Stimulated activated CD8-positive, alpha-beta memory T cell treated with anti-CD3 and anti-CD28 coated beads, Interleukin-12 subunit alpha, Interleukin-12 subunit beta, amount 100 ng/mL, for 4 hours (primary cell): ENCODE results near the gene CSHL1.

Source experiments
- DNase-seq: peaks from one replicate; pipeline ENCODE4 v3.0.0-alpha.2; 2020; ENCODE audit warnings: low read depth

CSHL1 gene

DNA sequence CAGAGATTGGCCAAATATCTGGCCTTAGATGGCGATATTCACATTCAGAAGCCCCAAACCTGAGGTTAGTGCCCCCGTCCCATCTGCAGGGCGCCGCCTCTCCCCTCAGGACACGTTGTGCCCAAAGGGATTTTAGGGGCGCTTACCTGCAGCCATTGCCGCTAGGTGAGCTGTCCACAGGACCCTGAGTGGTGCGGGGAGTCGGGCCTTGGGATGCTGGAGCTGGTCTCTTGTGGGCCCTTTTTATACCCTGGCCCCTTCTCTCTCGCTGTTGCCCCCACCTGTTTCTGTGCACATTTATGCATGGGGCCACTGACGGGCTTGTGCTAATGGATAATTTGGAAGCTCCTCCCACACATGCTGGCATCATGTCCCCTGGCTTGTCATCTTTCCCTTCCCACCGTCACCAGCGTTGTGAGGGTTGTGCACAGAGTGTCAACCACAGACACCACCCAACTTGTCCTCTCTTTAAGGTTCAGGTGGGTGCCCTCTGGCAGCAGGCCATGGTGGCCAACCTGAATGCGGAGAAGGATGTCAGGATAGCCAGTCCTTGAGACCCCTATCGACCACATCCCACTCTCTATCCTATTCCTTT lies at the start of gene CSHL1:
Gene CSHL1, minus strand, starts transcription at position 218 of the 595 bp plus-strand sequence. Its CDS starts 62 bp downstream, at position 156.
- no peak for DNase-seq

DNA sequence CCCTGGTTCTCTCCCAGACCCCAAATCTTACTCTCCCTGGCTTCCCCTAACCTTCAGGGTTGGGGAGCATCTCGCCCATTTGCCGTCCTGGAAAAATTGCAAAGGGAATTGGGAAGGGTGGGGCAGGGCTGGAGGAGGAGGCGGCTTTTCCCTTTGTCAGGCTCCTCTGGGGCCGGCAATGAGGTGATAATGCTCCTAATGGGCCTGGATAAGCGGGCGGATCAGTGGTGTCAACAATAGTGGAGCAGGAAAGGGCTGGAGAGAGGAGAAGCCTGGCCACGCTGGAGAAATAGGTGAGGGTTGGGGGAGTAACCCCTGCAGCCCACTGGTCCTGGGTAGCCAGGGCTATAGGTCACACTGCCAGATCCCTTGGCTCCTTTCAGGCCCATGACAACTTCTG lies 49.4 kb upstream of the CSHL1 start:
- DNase-seq, result no peak

DNA sequence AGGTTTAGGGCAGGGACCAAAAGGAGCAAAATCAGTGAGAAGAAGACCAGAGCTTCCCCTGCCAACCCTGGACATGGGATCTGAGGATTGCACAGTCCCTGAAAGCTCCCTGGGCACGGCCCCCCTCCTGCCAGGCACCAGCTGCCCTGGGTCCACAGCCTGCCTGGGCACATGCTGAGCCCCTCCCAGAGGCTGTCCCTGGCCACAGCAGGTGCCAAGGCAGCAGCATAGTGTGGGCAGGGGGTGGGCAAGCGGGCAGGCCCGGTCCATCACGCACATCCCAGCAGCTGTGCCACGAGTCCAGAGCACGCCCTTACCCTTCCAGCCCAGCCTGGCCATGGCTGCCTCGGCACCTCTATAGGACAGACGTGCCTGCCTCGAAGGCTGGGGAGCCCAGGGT lies 48.9 kb upstream of the CSHL1 start:
- no peak for DNase-seq

DNA sequence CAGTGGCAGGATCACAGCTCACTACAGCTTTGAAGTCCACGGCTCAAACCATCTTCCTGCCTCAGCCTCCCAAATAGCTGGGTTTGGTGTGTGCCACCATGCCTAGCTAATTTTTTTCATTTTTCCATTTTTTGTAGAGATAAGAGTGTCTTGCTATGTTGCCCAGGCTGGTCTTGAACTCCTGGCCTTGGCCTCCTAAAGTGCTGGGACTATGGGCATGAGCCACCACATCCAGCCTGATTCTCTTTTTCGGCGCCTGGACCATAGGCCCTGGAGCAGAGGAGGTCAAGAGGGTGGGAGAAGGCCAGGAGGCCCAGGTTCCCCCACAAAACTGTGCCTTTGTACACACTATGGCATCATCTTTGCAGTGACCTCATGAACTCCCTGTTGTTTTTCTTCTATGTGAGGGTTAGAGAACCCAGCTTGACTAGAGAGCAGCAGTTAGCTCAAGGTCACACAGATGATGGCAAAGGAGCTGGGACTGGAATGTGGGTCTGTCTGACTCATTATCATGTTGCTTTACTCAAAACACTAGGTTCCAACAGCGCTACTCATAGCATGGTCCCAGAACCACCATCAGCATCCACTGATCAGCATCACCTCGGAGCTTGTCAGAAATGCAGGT lies 45.4 kb upstream of the CSHL1 start:
- DNase-seq, result no peak

DNA sequence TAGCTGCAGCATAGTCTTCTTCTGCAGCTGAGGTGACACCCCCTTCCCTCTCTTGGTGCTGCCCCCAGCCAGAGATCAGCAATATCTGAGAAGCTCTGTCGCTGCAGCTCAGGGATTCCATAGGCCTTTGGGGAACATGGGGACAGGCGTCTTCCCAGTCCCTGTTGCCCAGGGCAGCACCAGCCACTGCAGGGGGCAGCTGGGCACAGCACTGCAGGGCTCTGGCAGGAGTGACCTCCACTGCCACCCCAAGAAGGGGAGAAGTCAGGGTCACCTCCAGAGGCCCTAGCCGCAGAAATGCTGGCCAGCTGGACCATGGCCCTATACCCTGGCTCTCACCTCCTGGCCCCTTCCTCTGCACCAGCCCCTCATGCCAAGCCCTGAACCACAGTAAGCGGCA lies 44.7 kb upstream of the CSHL1 start:
- DNase-seq, result no peak

DNA sequence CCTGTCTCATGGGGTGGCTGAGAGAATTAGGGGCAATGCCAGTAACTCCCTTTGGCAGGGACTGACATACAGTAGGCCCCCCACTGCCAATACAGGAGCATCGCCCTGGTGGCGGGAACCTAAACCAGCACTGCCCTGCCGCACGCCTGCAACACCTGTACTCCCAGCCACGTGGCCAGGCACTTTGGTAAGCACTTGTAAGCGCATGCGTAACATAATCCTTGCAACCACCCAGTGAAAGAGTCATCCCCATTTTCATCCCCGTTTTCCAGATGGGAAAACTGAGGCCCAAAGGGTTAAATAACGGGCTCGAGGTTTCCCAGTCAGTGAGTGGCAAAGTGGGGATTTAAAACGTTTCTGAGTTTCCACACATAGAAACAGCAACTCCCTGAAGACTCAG lies 44.2 kb upstream of the CSHL1 start:
- no peak for DNase-seq

DNA sequence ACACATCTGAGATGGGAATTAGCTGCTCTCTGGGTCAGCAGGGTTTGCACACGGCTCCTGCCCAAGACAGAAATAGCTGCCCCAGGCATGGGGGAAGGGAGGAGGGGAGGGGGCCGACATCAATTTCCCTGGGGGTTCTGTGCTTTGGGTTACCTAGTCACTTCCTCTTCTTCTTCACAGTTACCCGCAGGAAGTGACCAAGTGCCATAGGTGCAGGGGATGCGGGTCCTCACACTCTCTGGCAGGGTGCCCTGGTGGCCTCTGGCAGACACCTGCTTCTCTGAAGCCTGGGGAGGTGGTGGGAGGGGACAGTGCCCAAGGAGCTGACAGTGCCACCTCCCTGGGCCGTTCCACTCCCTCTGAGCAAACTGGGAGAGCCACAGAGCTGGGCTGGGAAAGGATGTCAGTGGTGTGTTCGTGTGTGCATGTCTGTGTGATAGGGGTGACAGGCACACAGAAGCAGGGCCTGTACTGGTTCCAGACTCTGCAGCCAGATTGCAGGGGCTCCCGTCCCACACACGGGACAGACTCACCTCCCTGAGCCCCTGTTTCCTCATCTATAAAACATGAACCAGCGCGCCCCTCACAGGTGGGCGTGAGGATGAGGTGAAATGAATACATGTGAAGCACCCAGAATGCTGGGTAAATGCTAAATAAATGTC lies 43.5 kb upstream of the CSHL1 start:
- no peak for DNase-seq

DNA sequence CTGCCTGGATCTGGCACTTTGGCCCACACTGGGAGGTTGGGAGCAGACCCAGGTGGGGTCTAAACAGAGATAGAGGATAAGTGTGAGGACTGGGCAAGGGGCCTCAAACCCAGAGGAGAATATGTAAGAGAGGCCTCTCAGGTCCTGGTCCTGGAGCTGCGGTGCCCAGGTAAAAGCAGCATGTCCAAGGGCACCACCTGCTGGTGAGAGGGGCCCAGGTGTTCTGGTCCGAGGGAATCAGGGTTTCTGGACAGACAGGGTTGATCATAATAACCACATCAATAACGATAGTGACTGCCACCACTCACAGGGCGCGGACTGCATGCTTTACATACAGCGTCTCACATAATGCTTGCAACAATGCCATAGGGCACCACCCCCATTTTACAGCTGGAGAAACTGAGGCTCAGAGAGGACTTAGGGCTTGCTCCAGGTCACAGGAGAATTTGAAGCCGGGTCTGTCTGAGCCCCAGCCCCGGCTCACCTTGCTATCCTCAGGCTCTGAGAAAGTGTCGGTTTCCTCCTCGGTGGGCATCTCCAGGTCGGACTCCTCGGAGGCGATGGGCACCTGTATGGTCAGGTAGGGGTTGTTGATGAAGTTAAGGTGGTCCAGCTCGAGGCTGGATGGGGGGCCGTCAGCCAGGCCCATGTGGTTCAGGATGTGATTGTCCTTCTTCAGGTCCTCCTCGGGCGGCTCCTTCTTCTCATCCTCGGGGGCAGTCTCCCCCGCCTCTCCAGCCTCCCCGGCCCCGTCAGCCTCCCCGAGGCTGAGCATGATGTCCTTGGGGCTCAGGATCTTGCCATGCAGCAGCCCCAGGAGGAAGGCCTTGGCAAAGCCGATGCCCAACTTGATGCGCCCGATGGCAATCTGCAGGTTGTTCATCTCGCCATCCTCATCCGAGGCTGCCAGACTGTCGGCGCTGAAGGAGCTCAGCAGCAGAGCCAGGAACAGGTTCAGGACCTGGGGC lies 40.2 kb upstream of the CSHL1 start:
- DNase-seq, result no peak

DNA sequence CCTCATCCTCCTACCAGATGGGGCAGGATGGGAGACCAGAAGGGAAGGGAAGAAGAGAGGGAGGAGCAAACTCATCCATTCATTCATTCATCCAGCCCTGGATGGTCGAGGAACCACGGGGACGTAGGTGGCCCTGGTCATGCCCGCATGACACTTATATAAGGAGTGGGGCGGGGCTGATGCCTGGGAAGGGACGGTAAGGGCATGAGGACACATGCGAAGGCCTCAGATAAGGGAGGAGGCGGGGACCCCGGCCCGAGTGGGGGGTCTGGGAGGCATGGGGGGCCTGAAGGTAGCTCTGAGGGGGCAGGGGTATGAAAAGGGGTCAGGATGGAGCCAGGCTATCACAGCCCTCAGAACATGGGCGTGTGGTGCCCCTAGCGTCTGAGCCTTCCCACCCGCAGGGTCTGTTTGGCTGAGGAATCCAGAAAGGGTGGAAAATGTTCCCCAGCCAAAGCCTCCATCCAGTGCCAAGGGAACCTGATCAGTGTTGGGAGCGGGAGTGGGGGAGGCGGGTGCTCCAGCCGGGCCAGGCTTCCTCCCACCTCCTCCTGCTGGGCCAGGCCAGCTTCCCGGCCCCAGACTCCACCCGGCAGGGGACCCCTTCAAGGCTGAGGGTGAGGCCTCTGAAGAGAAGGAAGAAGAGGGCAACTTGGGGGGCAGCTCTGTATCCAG lies 38.7 kb upstream of the CSHL1 start:
- no peak for DNase-seq

DNA sequence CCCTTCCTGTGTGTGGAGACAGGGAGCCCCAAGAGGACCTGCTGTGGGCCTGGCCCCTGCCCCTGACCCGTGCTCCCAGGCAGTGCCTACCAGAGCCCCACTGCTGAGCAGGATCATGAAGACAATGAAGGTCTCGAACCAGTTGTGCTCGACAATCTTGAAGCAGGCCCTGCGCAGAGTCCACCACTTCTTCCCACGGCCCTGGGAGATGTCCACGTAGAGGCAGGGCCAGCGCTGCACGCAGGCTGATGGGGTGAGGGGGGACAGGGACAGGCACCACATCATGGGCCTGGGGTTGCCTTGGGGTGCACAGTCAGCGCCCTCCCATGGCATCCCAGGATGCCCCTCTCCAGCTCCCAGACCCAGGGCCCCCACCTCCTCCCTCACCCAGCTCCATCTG lies 37.5 kb upstream of the CSHL1 start:
- no peak for DNase-seq

DNA sequence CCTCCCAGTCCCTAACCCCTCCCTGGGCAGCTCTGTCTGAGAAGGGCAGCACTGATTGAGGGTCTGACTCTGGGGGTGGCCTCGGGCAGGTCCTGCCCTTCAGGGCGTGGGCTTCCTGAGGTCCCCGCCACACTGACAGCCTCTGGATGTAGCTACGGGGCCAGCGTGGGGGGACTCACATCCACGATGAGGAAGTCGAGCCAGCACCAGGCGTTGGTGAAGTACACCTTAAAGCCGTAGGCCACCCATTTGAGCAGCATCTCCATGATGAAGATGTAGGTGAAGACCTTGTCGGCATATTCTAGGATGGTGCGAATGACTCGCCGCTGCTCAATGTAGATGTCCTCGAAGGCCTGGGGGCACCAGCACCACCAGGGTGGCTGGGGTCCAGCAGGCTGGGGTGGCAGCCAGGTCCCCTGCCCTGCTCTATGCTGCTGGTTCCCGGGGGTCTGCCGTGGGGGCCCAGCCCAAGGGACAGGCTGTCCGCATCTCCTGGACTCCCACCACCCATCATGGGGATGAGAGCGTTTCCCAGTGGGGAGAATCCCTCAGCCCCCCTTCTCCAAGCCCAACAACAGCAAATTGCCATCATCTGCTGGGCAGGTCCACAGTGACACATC lies 36.8 kb upstream of the CSHL1 start:
- no peak for DNase-seq

DNA sequence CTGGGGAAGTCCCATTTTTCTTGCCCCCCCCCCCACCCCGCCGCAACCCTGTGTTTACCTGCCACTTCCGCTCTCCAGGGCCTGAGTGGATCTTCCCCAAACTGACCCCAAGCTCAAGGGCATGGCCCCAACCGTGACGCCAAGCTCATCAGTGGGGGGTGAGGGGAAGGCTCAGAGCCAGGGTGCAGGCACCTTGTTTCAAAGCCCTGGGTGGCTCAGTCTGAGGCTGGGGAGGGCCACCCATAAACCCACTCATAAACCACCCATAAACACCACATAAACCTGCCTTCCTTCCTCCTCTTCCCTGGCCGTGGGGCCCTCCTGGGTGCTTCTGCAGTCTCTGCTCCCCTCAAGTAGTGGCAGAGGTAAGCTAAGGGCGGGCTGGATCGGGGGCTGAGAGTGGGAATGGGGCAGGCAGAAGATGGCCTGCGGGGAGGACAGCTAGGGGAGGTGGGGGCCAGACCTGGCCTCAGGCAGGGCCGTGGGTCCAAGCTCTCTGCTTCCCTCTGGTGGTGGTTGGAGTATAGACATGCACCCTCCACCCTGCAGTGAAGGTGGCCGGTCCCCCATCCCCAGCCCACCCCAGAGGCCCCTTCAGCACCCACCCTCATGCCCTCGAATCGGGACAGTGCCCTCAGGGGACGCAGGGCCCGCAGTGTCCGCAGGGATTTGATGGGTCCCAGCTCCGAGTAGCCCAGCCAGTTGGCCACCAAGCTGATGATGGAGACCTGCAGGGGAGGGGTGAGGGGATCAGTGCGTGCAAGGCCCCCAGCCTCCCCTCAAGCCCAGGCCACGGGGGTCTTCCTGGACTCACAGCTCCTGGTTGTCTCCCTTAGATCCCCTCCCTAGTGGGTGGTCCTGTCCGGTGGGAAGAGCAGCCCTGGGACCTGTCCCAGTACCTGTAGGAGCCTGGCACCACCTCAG lies 35.6 kb upstream of the CSHL1 start:
- no peak for DNase-seq

DNA sequence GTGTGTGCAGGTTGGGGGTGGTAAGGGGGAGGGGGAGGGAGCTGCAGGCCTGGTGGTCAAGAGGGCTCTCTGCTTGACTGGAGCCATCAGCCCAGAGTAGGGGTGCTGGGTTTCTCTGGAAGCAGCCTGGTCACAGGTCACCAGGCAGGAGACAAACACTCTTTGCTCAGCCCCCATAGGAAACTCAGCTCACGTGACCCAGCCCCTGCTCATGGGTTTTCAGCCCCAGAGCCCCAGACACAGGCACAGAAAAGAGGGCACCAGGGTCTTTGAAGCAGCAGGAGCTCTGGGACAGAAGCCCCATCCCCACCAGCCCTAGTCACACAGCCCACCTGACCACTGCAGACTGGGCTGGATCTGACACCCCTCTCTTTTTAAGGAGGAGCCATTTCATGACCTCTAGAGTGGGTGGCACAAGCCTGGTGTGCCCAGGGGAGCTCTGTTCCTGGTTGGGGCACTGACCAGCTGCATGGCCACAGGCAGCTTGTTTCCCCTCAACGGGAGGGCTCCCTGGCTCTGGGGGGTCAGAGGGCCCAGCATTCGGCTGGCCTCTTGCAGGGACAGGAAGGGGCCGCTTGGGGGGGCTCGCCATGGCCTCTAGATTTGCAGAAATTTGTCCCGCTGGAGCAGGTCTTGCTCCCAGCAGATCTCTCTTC lies 34.9 kb upstream of the CSHL1 start:
- no peak for DNase-seq

DNA sequence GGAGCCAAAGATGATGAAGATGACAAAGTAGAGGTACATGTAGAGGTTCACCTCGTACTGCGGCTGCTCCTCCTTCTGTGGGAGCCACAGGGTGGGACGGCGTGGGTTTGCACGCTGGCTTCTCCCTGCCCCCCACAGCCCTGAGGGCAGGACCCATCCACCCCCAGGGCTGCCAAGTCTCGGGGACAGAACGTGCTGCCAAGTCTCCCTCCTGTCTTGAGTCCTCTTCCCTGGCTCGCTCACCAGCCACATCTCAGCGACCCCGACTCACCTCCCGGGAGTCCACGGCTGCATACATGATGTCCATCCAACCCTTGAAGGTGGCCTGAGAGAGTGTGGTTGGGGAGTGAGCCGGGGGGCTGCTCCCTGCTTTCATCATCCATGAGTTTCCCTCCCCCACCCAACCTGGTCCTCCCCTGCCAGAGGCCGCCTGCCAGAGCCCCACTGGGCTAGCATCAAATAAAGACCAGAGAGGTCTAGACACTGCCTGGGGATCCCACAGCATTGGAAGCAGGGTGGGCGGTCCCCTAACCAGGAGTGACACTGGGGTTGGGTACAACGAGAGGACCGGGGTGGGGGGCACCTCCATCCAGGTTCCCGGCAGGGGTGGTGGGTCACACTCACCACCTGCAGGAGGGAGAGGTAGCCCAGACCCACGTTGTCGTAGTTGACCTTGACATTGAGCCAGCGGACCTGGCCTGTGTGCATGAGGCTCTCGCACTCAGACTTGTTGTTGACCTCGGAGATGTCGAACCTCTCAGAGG lies 33.9 kb upstream of the CSHL1 start:
- no peak for DNase-seq

DNA sequence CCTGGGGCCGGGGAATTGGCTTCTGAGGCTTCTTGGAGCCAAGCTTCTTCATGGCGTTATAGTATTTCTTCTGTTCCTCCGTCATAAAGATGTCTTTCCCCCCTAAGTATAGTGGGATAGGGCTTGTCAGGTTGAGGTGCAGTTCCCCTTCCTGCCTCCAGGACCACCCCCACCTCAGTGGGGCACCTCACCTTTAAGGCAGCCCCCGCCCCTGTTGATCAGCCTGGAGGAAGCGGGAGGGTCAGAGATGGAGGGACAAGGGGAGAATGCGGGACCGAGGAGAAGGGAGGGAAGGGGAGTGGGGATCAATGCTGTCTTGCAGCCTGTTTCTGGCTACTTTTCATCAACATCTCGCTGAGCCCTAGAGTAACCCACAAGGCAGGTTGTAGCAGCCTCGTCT lies 32.7 kb upstream of the CSHL1 start:
- DNase-seq, result no peak

DNA sequence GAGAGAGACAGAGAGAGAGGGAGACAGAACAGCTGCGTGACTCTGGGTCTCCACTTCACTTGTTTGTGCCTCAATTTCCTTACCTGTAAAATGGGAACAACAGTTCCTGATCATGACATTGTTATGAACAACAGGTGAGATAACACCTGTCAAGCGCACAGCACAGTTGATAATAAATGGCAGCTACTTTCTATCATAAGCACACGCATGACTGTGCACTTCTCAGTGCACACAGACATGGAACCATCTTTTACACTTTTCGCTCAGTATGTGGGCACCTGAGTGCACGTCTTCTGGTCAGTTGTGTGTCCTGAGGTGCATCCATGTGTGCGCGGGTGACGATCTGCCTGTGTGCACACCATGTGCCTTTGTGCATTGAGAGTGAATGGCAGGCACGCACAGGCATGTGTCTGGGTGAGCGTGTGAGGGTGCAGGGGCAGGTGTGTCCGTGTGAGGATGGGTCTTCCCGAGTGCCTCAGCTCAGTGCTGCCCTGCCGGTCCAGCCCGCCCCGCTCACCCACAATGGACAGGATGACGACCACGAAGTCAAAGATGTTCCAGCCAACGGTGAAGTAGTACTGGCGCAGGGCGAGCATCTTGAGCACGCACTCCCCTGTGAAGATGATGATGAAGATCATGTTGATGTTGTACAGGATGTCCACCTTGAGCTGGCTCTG lies 31.4 kb upstream of the CSHL1 start:
- DNase-seq, result no peak

DNA sequence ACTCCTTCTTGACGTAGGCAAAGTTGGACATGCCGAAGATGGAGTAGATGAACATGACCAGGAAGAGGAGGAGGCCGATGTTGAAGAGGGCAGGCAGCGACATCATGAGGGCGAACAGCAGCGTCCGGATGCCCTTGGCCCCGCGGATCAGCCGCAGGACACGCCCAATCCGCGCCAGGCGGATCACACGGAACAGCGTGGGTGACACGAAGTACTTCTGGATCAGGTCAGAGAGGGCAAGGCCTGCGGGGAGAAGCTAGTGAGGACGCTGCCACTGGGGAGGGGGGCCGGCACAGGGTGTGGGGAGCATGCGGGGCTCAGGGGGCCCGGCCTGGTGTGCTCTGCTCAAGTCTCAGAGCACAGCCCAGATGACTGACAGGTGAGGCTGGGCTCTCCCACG lies 30.7 kb upstream of the CSHL1 start:
- no peak for DNase-seq

DNA sequence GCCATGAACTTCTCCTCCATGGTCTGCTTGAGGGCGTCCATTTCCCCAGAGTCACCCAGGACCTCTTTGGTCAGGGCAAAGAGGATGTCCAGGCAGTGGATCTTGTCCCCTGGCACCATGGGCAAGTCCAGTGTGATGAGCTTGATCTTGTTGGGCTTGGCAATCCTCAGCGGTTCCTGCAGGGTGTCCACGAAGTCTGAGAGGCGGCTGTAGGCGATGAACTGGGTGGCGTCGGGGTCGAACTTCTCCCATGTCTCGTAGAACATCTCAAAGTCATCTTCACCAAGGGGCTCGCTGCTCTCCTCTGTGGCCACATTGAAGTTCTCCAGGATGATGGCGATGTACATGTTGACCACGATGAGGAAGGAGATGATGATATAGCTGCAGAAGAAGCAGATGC lies 30.1 kb upstream of the CSHL1 start:
- no peak for DNase-seq

DNA sequence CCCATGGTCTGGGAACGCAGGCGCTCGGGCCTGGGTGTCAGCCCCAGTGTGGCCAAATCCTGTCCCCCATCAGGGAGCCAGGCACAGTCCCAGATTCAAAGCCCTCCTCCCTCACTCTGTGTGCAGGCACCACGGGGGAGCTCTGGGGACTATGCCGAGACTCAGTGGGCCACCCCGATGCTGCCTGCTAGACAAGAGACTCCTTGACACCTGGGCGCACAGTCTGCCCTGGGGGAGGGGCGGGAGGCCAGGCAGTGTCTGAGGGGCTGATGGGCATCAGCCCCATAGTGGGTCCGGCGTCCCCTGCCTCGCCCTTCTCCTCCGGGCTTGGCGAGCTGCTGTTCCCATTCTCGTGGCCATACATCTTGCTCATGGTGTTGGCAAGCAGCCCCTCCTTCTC lies 29.5 kb upstream of the CSHL1 start:
- no peak for DNase-seq
